Dendritic cell treated with granulocyte-macrophage colony-stimulating factor and Interleukin-4, amounts not matched to agents 40 ng/mL and 50 ng/mL, for 4 days (primary cell): ENCODE measurements around the gene PCCA.

Experiments
- H3K27ac Mint-ChIP-seq: one replicate; pipeline ENCODE4 v1.8.0; 2022; ENCODE audit warnings: mild to moderate bottlenecking, mixed read lengths
- H3K27me3 Mint-ChIP-seq: one replicate; pipeline ENCODE4 v1.8.0; 2022; ENCODE audit warnings: mild to moderate bottlenecking, mixed read lengths
- H3K36me3 Mint-ChIP-seq: one replicate; pipeline ENCODE4 v1.8.0; 2022; ENCODE audit warnings: low read depth, mixed read lengths
- H3K4me1 Mint-ChIP-seq: one replicate; pipeline ENCODE4 v1.8.0; 2022; ENCODE audit warnings: low read depth, mixed read lengths
- H3K4me3 Mint-ChIP-seq: one replicate; pipeline ENCODE4 v1.8.0; 2022; ENCODE audit warnings: mild to moderate bottlenecking, moderate library complexity, mixed read lengths
- H3K9me3 Mint-ChIP-seq: one replicate; pipeline ENCODE4 v1.8.0; 2022; ENCODE audit warnings: mixed read lengths
- intact Hi-C: fragments of 100-400 bp; cut with micrococcal nuclease; formaldehyde crosslinking; loops from one replicate; pipeline ENCODE4 v1.15.0; 2022

PCCA gene

GRCh38 chr13:100454876-100455275 lies 366.0 kb downstream of the PCCA start:
- Mint-ChIP-seq H3K9me3 (peaks cover 19% of the 10 kb centered on the region), H3K4me1 (no peaks in the 10 kb centered on the region), H3K36me3 (no peaks in the 10 kb centered on the region), H3K27ac (no peak overlapping the region), H3K27me3 (no peaks in the 10 kb centered on the region), H3K4me3 (no peak overlapping the region)
- intact Hi-C loops = no loop called here

DNA sequence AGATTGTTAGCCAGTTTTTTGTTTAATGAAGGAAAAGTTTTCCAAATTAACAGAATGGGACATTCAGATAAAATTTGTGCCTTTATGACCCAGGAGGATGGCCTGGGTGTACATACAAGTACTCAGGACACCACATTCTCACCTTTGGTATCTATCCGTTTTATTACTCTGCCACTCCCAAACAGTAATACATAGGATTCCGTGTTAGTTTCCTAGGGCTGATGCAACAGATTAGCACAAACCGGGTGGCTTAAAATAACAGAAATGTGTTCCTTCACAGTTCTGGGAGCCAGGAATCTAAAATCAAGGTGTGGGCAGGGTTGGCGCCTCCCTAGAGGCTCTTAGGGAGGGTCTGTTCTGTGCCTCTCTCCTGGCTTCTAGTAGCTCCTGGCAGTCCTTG lies 369.8 kb downstream of the PCCA start:
- Mint-ChIP-seq H3K27me3 (no peaks in the 10 kb centered on the region), H3K9me3 (peaks cover 11% of the 10 kb centered on the region), H3K36me3 (no peaks in the 10 kb centered on the region), H3K27ac (no peak overlapping the region), H3K4me1 (no peaks in the 10 kb centered on the region), H3K4me3 (no peak overlapping the region)
- intact Hi-C loops = no loop called here

GRCh38 chr13:100459747-100460146 lies 370.9 kb downstream of the PCCA start:
- Mint-ChIP-seq H3K4me3 (no peak overlapping the region), H3K27ac (no peak overlapping the region), H3K4me1 (no peaks in the 10 kb centered on the region), H3K27me3 (no peaks in the 10 kb centered on the region), H3K36me3 (no peaks in the 10 kb centered on the region), H3K9me3 (peaks cover 11% of the 10 kb centered on the region)
- intact Hi-C loops = no loop called here

DNA sequence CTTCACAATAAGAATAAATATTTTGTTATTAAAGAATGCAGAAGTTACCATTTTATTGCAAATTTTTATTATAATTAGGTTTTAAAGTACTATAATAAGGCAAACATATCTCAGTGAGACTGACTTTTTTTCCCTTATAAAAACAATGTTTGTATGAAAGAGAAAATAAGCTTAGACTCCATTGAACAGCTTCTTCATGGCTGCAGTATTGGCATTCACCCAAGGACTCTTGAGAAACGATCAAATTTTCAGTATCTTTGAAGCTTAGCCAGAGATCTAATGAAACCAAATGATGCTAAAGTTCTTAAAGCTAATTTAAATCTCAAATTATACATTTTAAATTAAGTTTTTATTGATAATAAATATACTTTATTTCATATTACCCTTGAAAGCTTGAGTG lies 371.4 kb downstream of the PCCA start:
- no peaks in the 10 kb centered on the region for H3K27me3 Mint-ChIP-seq
- no peaks in the 10 kb centered on the region for H3K4me1 Mint-ChIP-seq
- no peak overlapping the region for H3K4me3 Mint-ChIP-seq
- intact Hi-C loops = no loop called here
- no peak overlapping the region for H3K27ac Mint-ChIP-seq
- peaks cover 11% of the 10 kb centered on the region for H3K9me3 Mint-ChIP-seq
- no peaks in the 10 kb centered on the region for H3K36me3 Mint-ChIP-seq

DNA sequence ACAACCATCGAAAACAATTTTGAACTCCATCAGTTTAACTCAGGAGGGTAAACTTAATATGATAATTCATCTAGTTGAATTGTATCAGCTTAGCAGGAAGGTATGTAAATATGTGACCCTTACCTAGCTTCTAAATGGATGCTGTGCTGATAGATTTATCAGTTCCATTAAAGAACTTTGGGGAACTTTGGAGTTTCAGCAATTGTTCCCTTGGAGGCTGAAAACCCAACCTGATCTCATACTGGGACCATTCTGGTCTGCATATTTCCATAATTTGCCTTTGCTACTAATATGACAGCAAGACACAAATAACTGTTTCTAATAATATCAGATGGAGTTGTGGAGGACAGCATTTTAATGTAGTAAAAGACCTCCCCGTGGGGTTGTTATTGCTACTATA lies 371.9 kb downstream of the PCCA start:
- no peak overlapping the region for H3K4me3 Mint-ChIP-seq
- H3K36me3 Mint-ChIP-seq = no peaks in the 10 kb centered on the region
- intact Hi-C loops = no loop called here
- H3K27me3 Mint-ChIP-seq = no peaks in the 10 kb centered on the region
- no peaks in the 10 kb centered on the region for H3K4me1 Mint-ChIP-seq
- peaks cover 11% of the 10 kb centered on the region for H3K9me3 Mint-ChIP-seq
- H3K27ac Mint-ChIP-seq = no peak overlapping the region

DNA sequence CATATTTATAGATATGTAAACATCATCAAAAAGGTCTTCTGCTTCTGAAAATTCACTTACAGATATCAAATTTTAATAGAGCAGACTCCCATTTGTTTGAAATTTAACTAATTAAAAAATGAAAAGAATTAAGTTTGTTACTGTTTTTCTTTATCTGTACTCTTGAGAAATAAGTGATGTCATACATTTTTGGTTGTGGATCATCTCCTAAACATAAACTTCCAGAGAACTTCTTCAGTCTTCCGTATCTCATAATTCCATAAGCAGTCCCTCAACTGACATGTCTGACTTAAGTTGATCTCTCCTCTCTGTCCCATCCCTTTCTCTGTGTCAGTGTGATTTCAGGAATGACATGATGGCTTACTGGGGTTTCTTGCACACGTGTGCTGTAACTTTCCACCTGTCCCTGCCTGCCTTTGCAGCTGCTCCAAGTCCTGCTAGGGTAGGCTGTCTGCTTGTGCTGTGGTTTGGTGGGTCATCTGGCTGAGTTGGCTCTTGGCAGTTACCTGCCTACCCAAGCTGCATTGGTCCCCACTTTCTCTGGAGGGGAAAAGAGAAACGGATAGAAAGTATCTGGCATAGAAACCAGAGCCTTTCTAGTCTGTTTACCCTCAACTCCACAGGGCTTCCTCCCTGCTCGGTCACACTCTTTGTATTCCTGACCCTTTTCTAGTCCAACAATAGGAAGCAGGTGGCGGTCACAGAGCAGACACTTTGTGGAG lies 372.6 kb downstream of the PCCA start:
- Mint-ChIP-seq H3K4me3 (no peak overlapping the region), H3K4me1 (no peaks in the 10 kb centered on the region), H3K36me3 (no peaks in the 10 kb centered on the region), H3K27ac (no peak overlapping the region), H3K9me3 (peaks cover 4% of the 10 kb centered on the region), H3K27me3 (no peaks in the 10 kb centered on the region)
- intact Hi-C loops = no loop called here

DNA sequence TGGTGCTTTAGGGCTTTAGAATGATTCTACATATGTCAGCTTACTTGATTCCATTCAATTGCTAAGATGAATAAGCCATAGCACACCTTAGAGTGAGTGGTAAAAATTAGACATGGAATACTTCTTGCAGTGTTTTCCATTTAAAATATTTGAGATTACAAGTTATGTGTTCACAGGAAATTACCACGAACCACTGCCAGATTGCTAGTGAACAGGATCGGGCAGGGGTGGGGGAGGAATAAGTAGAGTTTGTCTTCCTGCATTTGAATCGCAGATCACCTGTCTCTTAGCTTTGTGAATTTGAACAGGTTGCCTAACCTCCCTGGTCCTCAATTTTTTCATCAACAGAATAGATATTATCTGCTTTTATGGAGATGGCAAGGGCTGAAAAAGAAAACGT lies 375.1 kb downstream of the PCCA start:
- intact Hi-C loops = no loop called here
- Mint-ChIP-seq H3K9me3 (no peaks in the 10 kb centered on the region), H3K36me3 (no peaks in the 10 kb centered on the region), H3K27me3 (no peaks in the 10 kb centered on the region), H3K4me1 (no peaks in the 10 kb centered on the region), H3K4me3 (no peak overlapping the region), H3K27ac (no peak overlapping the region)

DNA sequence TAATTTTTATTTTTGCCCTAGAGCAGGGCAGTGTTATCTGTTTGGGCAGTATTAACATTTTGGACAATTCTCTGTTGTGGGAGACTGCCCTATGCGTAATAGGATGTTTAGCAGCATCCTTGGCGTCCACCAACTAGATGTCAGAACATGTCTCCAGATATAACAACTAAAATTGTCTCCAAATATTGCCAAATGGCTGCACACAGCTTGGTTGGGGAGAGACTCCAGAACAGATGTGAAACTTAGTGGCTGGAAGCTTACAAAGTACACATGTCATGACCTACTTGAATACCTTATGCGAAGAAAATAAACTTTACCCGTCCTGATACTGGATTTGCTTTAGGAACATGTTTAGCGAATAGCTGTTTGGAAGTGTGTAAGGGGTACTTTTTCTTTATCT lies 376.7 kb downstream of the PCCA start:
- H3K4me3 Mint-ChIP-seq = no peak overlapping the region
- no peaks in the 10 kb centered on the region for H3K9me3 Mint-ChIP-seq
- intact Hi-C loops = no loop called here
- no peaks in the 10 kb centered on the region for H3K27me3 Mint-ChIP-seq
- H3K4me1 Mint-ChIP-seq = no peaks in the 10 kb centered on the region
- no peak overlapping the region for H3K27ac Mint-ChIP-seq
- H3K36me3 Mint-ChIP-seq = no peaks in the 10 kb centered on the region

- intact Hi-C loops = no loop called here
- Mint-ChIP-seq H3K9me3 (no peaks in the 10 kb centered on the region), H3K27me3 (no peaks in the 10 kb centered on the region), H3K4me3 (no peak overlapping the region), H3K36me3 (no peaks in the 10 kb centered on the region), H3K27ac (no peak overlapping the region), H3K4me1 (no peaks in the 10 kb centered on the region)
Measured at GRCh38 chr13:100470866-100471505, 382.1 kb downstream of the PCCA start.

GRCh38 chr13:100473087-100473486 lies 384.2 kb downstream of the PCCA start:
- H3K4me1 Mint-ChIP-seq = no peaks in the 10 kb centered on the region
- H3K27ac Mint-ChIP-seq = no peak overlapping the region
- intact Hi-C loops = no loop called here
- H3K4me3 Mint-ChIP-seq = no peak overlapping the region
- H3K9me3 Mint-ChIP-seq = no peaks in the 10 kb centered on the region
- H3K27me3 Mint-ChIP-seq = no peaks in the 10 kb centered on the region
- no peaks in the 10 kb centered on the region for H3K36me3 Mint-ChIP-seq

DNA sequence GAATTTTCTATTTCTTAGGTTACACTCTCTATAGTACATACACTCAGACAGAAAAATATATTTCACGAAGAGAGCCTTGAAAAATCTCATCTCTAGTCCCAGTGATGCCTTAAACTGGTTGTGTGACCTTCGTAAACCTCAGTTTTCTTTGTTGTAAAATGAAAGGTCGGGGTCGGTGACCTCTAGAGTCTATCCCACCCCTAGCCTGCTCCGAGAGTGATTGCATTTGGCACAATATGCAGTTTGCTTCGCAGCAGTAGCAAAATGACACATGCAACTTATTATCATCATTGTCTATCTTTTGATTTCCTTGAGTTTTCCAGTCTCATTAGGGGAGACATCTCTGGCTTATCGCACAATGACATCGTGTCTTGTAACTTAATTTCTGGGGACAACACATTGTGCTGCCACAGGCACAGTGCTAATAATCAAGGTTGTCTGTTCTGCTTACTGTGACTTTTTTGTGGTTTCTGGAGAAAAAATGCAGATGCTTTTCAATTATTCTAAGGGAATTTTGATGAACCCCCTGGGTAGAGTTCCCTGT lies 384.7 kb downstream of the PCCA start:
- Mint-ChIP-seq H3K27me3 (no peaks in the 10 kb centered on the region), H3K9me3 (no peaks in the 10 kb centered on the region), H3K27ac (no peak overlapping the region), H3K4me1 (no peaks in the 10 kb centered on the region), H3K36me3 (no peaks in the 10 kb centered on the region), H3K4me3 (no peak overlapping the region)
- intact Hi-C loops = no loop called here

- H3K9me3 Mint-ChIP-seq = no peaks in the 10 kb centered on the region
- no peaks in the 10 kb centered on the region for H3K27me3 Mint-ChIP-seq
- H3K4me1 Mint-ChIP-seq = peaks cover 7% of the 10 kb centered on the region
- H3K36me3 Mint-ChIP-seq = no peaks in the 10 kb centered on the region
- intact Hi-C loops = no loop called here
- H3K27ac Mint-ChIP-seq = no peak overlapping the region
- H3K4me3 Mint-ChIP-seq = no peak overlapping the region
Measured at GRCh38 chr13:100476963-100477362, 388.1 kb downstream of the PCCA start.

GRCh38 chr13:100478107-100478809 lies 389.4 kb downstream of the PCCA start:
- Mint-ChIP-seq H3K9me3 (no peaks in the 10 kb centered on the region), H3K27me3 (peaks cover 2% of the 10 kb centered on the region), H3K4me3 (no peak overlapping the region), H3K36me3 (no peaks in the 10 kb centered on the region), H3K27ac (no peak overlapping the region), H3K4me1 (peaks cover 8% of the 10 kb centered on the region)
- intact Hi-C loops = no loop called here

GRCh38 chr13:100480676-100481075 lies 391.8 kb downstream of the PCCA start:
- no peaks in the 10 kb centered on the region for H3K36me3 Mint-ChIP-seq
- H3K27ac Mint-ChIP-seq = no peak overlapping the region
- H3K4me1 Mint-ChIP-seq = peaks cover 15% of the 10 kb centered on the region
- no peaks in the 10 kb centered on the region for H3K9me3 Mint-ChIP-seq
- peaks cover 2% of the 10 kb centered on the region for H3K27me3 Mint-ChIP-seq
- intact Hi-C loops = no loop called here
- no peak overlapping the region for H3K4me3 Mint-ChIP-seq
